ENCODE results near the gene TRIM2. TPM values are rescaled to one million over a fixed set of nuclear protein-coding genes. Genes with fewer than 3 reads are reported as not detected.

Gene TRIM2
- total RNA-seq, 4 donors from 2014 or later = 2.6 to 7.2 (median 3.8) TPM

DNA sequence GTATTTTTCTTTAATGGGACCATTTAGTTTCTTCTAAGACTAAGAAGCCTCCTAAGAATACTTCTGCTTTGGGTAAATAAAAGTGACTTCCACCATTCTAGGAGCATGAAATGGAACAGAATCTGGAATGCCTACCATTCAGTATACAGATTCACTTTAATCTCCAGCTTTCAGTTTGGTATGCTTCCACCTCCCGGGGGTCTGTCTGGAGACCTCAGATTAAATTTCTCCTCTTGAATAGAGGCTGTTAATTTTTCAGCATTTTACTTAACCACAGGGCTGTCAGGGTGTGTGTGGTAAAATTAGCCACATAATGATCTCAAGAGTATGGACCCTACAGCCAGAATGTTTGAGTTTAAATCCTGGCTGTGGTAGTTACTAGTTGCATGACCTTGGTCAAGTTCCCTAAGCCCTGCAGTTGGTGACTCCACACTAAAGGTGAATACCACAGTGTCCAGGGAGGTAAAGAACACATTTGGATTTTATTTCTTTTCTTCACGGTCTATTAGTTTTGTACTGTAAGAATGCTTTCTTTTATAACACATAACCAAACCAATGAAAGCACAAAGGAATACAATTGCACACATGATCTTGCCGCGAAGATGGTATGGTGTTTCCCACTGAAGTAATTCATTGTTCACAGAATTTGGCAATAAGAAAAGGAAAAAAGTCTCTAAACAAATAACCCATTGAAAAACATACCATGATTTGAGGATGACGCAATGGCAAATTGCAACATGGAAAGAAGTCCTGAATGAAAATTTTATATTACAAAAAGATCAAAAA, 37.3 kb upstream of the TRIM2 start:
- H3K27ac ChIP-seq = no peak overlapping the region
- no peak for TF ChIP-seq POLR2A (IDR thresholded peaks at IDR 0.05)
- TF ChIP-seq, protein P1, sequence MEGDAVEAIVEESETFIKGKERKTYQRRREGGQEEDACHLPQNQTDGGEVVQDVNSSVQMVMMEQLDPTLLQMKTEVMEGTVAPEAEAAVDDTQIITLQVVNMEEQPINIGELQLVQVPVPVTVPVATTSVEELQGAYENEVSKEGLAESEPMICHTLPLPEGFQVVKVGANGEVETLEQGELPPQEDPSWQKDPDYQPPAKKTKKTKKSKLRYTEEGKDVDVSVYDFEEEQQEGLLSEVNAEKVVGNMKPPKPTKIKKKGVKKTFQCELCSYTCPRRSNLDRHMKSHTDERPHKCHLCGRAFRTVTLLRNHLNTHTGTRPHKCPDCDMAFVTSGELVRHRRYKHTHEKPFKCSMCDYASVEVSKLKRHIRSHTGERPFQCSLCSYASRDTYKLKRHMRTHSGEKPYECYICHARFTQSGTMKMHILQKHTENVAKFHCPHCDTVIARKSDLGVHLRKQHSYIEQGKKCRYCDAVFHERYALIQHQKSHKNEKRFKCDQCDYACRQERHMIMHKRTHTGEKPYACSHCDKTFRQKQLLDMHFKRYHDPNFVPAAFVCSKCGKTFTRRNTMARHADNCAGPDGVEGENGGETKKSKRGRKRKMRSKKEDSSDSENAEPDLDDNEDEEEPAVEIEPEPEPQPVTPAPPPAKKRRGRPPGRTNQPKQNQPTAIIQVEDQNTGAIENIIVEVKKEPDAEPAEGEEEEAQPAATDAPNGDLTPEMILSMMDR (IDR thresholded peaks at IDR 0.05 in 4 of 5, conservative IDR thresholded peaks at IDR 0.05 in 1 of 5) = no peak
- DNase-seq = no peak
- H3K4me1 ChIP-seq = no peaks in the 10 kb centered on the region
- H3K36me3 ChIP-seq = no peaks in the 10 kb centered on the region
- H3K9me3 ChIP-seq = no peaks in the 10 kb centered on the region
- in situ Hi-C loops (cut with MboI; ENCODE audit: low sequenced_read_pairs in 4 of 4) (no loop called here), intact Hi-C loops (cut with DNase I; ENCODE audit: low total_unique reads) (no loop called here)
- H3K27me3 ChIP-seq = no peaks in the 10 kb centered on the region
- no peak for ATAC-seq
- H3K4me3 ChIP-seq = no peak overlapping the region

DNA sequence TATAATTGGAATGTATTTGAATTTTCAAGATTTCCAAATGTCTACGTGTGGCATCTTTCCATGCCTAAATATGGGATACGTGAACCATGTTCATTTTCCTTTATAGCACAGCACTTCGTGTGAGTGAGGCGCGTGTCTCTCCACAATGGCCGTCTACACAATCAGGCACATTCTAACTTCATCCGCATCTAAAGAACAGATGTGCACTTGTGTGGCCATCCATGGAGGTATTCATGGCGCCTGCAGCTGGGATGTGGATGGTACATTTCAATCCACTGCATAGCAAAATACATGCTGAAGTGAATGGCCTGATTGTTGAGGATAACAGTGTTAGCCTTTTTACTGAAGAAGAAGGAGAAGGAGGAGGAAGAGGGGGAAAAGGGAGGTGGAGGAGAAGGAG, 34.5 kb upstream of the TRIM2 start:
- intact Hi-C loops (cut with DNase I; ENCODE audit: low total_unique reads) = no loop called here
- Histone ChIP-seq H3K9me3 (no peaks in the 10 kb centered on the region), H3K4me1 (no peaks in the 10 kb centered on the region), H3K27ac (no peak overlapping the region), H3K36me3 (no peaks in the 10 kb centered on the region), H3K4me3 (no peak overlapping the region), H3K27me3 (no peaks in the 10 kb centered on the region)
- no peak for TF ChIP-seq POLR2A (IDR thresholded peaks at IDR 0.05)
- TF ChIP-seq, protein P1 (IDR thresholded peaks at IDR 0.05 in 4 of 5, conservative IDR thresholded peaks at IDR 0.05 in 1 of 5) = no peak
- in situ Hi-C loops (cut with MboI; ENCODE audit: low sequenced_read_pairs in 4 of 4) = no loop called here
- no peak for DNase-seq
- ATAC-seq = no peak

DNA sequence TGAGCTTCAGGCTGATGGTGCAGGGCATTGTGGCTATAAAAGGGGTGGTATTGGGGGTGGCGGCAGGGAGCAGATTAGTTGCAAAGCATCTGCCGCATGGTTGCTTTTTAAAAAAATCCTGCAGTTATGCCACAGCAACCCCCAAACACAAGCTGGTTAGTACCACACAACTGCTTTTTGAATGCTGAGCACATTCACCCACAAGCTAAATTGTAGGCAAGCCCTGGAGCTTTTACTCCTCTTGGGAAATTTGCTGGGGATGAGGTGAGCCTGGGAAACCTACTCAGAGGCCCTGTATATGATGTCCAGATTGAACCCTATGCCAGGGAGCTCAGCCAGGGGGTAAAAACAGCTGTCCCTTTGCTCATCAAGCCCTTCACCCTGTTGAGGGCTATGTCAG, 33.8 kb upstream of the TRIM2 start:
- no peaks in the 10 kb centered on the region for H3K36me3 ChIP-seq
- intact Hi-C loops (cut with DNase I; ENCODE audit: low total_unique reads) (no loop called here), in situ Hi-C loops (cut with MboI; ENCODE audit: low sequenced_read_pairs in 4 of 4) (no loop called here)
- DNase-seq (no peak), ATAC-seq (no peak)
- TF ChIP-seq, protein P1 (IDR thresholded peaks at IDR 0.05 in 4 of 5, conservative IDR thresholded peaks at IDR 0.05 in 1 of 5) = no peak
- TF ChIP-seq POLR2A (IDR thresholded peaks at IDR 0.05) = no peak
- no peaks in the 10 kb centered on the region for H3K27me3 ChIP-seq
- no peak overlapping the region for H3K27ac ChIP-seq
- no peak overlapping the region for H3K4me3 ChIP-seq
- H3K4me1 ChIP-seq = no peaks in the 10 kb centered on the region
- H3K9me3 ChIP-seq = no peaks in the 10 kb centered on the region

DNA sequence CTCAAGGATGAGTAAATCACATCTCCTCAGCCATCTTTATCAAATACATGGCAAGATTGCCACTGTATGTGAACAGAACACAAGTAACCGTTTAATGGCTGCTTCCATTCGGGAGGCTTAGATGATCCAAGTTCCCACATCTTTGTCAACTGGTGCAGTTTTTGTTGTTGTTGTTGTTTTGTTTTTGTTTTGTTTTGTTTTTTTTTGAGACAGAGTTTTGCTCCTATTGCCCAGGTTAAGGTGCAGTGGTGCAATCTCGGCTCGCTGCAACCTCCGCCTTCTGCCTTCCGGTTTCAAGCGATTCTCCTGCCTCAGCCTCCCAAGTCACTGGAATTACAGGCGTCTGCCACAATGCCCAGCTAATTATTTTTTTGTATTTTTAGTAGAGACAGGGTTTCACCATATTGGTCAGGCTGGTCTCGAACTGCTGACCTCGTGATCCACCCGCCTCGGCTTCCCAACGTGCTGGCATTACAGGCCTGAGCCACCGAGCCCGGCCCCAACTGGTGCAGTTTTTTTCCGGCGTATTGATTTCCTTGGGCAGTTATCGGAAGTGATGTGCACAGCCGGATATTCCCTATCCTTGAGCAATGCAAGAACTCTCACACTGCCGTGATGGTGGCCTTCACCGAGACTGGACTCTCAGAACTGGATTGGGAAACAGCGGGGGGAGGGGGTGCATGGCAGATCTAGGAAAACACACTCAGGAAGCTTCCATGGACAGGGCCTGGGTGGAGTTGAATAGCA, 29.2 kb upstream of the TRIM2 start:
- Histone ChIP-seq H3K4me3 (no peak overlapping the region), H3K27me3 (no peaks in the 10 kb centered on the region), H3K9me3 (no peaks in the 10 kb centered on the region), H3K4me1 (no peaks in the 10 kb centered on the region), H3K36me3 (no peaks in the 10 kb centered on the region), H3K27ac (no peak overlapping the region)
- ATAC-seq (no peak), DNase-seq (no peak)
- TF ChIP-seq, protein P1 (IDR thresholded peaks at IDR 0.05 in 4 of 5, conservative IDR thresholded peaks at IDR 0.05 in 1 of 5) = no peak
- TF ChIP-seq POLR2A (IDR thresholded peaks at IDR 0.05) = no peak
- in situ Hi-C loops (cut with MboI; ENCODE audit: low sequenced_read_pairs in 4 of 4) (no loop called here), intact Hi-C loops (cut with DNase I; ENCODE audit: low total_unique reads) (no loop called here)
